Mesodermal cell (in vitro differentiated cells): ENCODE results near the gene EYS.
"Not testable (repeated sequence)": the region's sequence is repeated elsewhere in the genome, so short reads cannot be mapped to it uniquely, and the experiment has no call there.

Experiments used
- H3K27ac ChIP-seq: 2 replicates; pipeline ENCODE4 v1.7.0; 2013; ENCODE audit warnings: mild to moderate bottlenecking, low read depth, low read length, moderate library complexity; ENCODE audit not compliant: severe bottlenecking
- H3K36me3 ChIP-seq: 2 replicates; pipeline ENCODE4 v1.7.1; 2013; ENCODE audit warnings: mild to moderate bottlenecking, low read length, moderate library complexity; ENCODE audit not compliant: control insufficient read depth, insufficient read depth
- H3K4me1 ChIP-seq: one replicate; pipeline ENCODE4 v1.7.1; 2013; ENCODE audit warnings: mild to moderate bottlenecking, low read length; ENCODE audit not compliant: insufficient read depth, control insufficient read depth, poor library complexity, severe bottlenecking
- H3K4me3 ChIP-seq: 2 replicates; pipeline ENCODE4 v1.7.0; 2013; ENCODE audit warnings: low read length, control low read depth, mild to moderate bottlenecking; ENCODE audit not compliant: insufficient read depth, poor library complexity, severe bottlenecking; ENCODE audit errors: extremely low read depth
- H3K9me3 ChIP-seq: 2 replicates; pipeline ENCODE4 v1.7.1; 2013; ENCODE audit warnings: mild to moderate bottlenecking, low read length, moderate library complexity; ENCODE audit not compliant: control insufficient read depth
- WGBS, 2 experiments: methylation state at CpG; one replicate each; pipeline ENCODE4 v1.1.5; 2013; ENCODE audit warnings: missing lambda C conversion rate in 2 of 2; ENCODE audit not compliant: insufficient coverage in 2 of 2; 5-methylcytosine and 5-hydroxymethylcytosine counted together

EYS gene

GRCh38 chr6:65398851-65399250 is 308.2 kb downstream of the EYS start:
- no peaks in the 10 kb centered on the region for H3K36me3 ChIP-seq
- H3K9me3 ChIP-seq: no peaks in the 10 kb centered on the region
- H3K27ac ChIP-seq: no peak overlapping the region
- no peak overlapping the region for H3K4me3 ChIP-seq
- H3K4me1 ChIP-seq: no peaks in the 10 kb centered on the region
- 94% methylated on average over 2 of the region's 2 CpGs; no CpG with 5 or more reads in 1 of the 2 experiments for WGBS, 2 experiments

- Histone ChIP-seq H3K4me3 (no peak overlapping the region), H3K4me1 (no peaks in the 10 kb centered on the region), H3K27ac (no peak overlapping the region), H3K36me3 (no peaks in the 10 kb centered on the region), H3K9me3 (no peaks in the 10 kb centered on the region)
- WGBS, 2 experiments: no CpG with 5 or more reads among the region's 4 CpGs
Observed at GRCh38 chr6:65350530-65350929, 356.5 kb downstream of the EYS start.

- not testable (repeated sequence) for H3K4me1 ChIP-seq, H3K9me3 ChIP-seq, H3K4me3 ChIP-seq, H3K27ac ChIP-seq, H3K36me3 ChIP-seq
- no CpG with 5 or more reads among the region's 10 CpGs for WGBS, 2 experiments
Observed at GRCh38 chr6:65302655-65303054, 404.4 kb downstream of the EYS start.

- H3K4me1 ChIP-seq: no peaks in the 10 kb centered on the region
- H3K9me3 ChIP-seq: no peaks in the 10 kb centered on the region
- no peak overlapping the region for H3K27ac ChIP-seq
- H3K4me3 ChIP-seq: no peak overlapping the region
- H3K36me3 ChIP-seq: no peaks in the 10 kb centered on the region
- no CpG with 5 or more reads among the region's 2 CpGs for WGBS, 2 experiments
Observed at GRCh38 chr6:65299236-65299635, 407.8 kb downstream of the EYS start.

- 43 to 67% methylated on average over 2 to 4 of the region's 4 CpGs for WGBS, 2 experiments
- H3K36me3 ChIP-seq: no peaks in the 10 kb centered on the region
- H3K4me1 ChIP-seq: no peaks in the 10 kb centered on the region
- H3K9me3 ChIP-seq: no peaks in the 10 kb centered on the region
- H3K4me3 ChIP-seq: no peak overlapping the region
- no peak overlapping the region for H3K27ac ChIP-seq
Observed at GRCh38 chr6:65295812-65296211, 411.2 kb downstream of the EYS start.

- WGBS, 2 experiments: 100% methylated on average over 1 to 2 of the region's 2 CpGs
- H3K4me3 ChIP-seq: no peak overlapping the region
- H3K36me3 ChIP-seq: no peaks in the 10 kb centered on the region
- H3K9me3 ChIP-seq: no peaks in the 10 kb centered on the region
- no peaks in the 10 kb centered on the region for H3K4me1 ChIP-seq
- H3K27ac ChIP-seq: no peak overlapping the region
Observed at GRCh38 chr6:65289491-65289890, 417.5 kb downstream of the EYS start.

- Histone ChIP-seq H3K4me3 (no peak overlapping the region), H3K4me1 (no peaks in the 10 kb centered on the region), H3K9me3 (no peaks in the 10 kb centered on the region), H3K36me3 (no peaks in the 10 kb centered on the region), H3K27ac (no peak overlapping the region)
Observed at GRCh38 chr6:65285275-65285674, 421.8 kb downstream of the EYS start.

- no peaks in the 10 kb centered on the region for H3K4me1 ChIP-seq
- no peak overlapping the region for H3K4me3 ChIP-seq
- H3K36me3 ChIP-seq: no peaks in the 10 kb centered on the region
- WGBS, 2 experiments: no CpG with 5 or more reads among the region's 3 CpGs
- H3K9me3 ChIP-seq: no peaks in the 10 kb centered on the region
- no peak overlapping the region for H3K27ac ChIP-seq
Observed at GRCh38 chr6:65280060-65280459, 427.0 kb downstream of the EYS start.

GRCh38 chr6:65262241-65262640 is 444.8 kb downstream of the EYS start:
- H3K27ac ChIP-seq: no peak overlapping the region
- 86% methylated on average over 1 of the region's 3 CpGs; no CpG with 5 or more reads in 1 of the 2 experiments for WGBS, 2 experiments
- no peaks in the 10 kb centered on the region for H3K36me3 ChIP-seq
- no peaks in the 10 kb centered on the region for H3K4me1 ChIP-seq
- H3K4me3 ChIP-seq: no peak overlapping the region
- H3K9me3 ChIP-seq: no peaks in the 10 kb centered on the region

- H3K27ac ChIP-seq: no peak overlapping the region
- no peaks in the 10 kb centered on the region for H3K36me3 ChIP-seq
- H3K4me1 ChIP-seq: no peaks in the 10 kb centered on the region
- 80 to 89% methylated on average over 1 to 3 of the region's 5 CpGs for WGBS, 2 experiments
- no peaks in the 10 kb centered on the region for H3K9me3 ChIP-seq
- H3K4me3 ChIP-seq: no peak overlapping the region
Observed at GRCh38 chr6:65259982-65260381, 447.0 kb downstream of the EYS start.

- no peak overlapping the region for H3K4me3 ChIP-seq
- no peak overlapping the region for H3K27ac ChIP-seq
- no peaks in the 10 kb centered on the region for H3K36me3 ChIP-seq
- H3K9me3 ChIP-seq: no peaks in the 10 kb centered on the region
- WGBS, 2 experiments: no CpG with 5 or more reads among the region's 1 CpG
- no peaks in the 10 kb centered on the region for H3K4me1 ChIP-seq
Observed at GRCh38 chr6:65259059-65259458, 448.0 kb downstream of the EYS start.

- Histone ChIP-seq H3K9me3 (no peaks in the 10 kb centered on the region), H3K4me3 (no peak overlapping the region), H3K27ac (no peak overlapping the region), H3K4me1 (no peaks in the 10 kb centered on the region), H3K36me3 (no peaks in the 10 kb centered on the region)
- no CpG with 5 or more reads among the region's 1 CpG for WGBS, 2 experiments
Observed at GRCh38 chr6:65253041-65253440, 454.0 kb downstream of the EYS start.
